ENCODE results near the gene RPL6. TPM values are rescaled to one million over a fixed set of nuclear protein-coding genes. Genes with fewer than 3 reads are reported as not detected.
A peak's percentile ranks its signal among the peaks of the same experiment; 100 is the strongest.

RPL6 gene
- total RNA-seq, 2 donors from 2014 or later, result 1,014 to 1,216 TPM

DNA sequence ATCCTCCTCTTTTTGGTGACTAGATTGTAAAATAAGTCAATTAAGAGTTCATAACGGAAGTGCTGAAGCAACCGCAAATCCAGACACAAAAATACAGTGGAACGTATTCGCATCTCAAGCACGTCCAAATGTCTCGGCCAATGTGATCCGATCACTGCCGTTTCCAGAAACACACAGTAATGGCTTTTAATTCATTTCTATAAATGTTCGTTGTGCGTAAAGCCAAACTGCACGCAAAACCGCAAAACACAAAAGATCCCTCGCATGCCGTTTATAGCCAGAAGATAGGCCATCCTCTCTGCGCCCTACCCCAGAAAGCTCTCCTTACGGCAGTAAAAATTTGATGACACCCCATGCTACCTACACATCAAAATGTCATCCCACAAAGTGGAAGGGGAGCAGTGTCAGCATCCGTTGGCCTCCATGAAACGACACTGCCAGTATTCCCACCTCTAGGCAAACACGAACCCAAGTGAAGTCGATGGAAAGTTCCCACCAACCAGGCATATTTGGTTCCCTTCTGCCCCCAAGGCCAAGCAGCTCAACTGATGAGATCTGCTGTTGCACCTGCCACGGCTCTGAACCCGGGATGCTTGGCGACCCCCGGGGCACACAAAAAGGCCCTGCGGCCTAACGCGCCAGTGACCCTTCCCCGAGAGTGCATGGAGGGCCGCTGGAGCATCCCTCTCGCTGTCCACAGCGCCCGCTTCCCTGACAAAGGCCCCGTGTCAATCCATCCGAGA lies 28.6 kb downstream of the RPL6 start:
- ATAC-seq (no peak), DNase-seq (ENCODE audit: low spot score) (no peak)
- peak overlapping the region; percentile 98 for H3K4me3 Mint-ChIP-seq
- no peaks in the 10 kb centered on the region for H3K36me3 Mint-ChIP-seq
- peak overlapping the region; percentile 87 to 92 for H3K27ac Mint-ChIP-seq
- peaks cover 20 to 22% of the 10 kb centered on the region in 2 donors for H3K4me1 Mint-ChIP-seq (ENCODE audit: low read depth in 2 of 2)
- H3K9me3 Mint-ChIP-seq, result no peaks in the 10 kb centered on the region
- no peaks in the 10 kb centered on the region for H3K27me3 Mint-ChIP-seq

DNA sequence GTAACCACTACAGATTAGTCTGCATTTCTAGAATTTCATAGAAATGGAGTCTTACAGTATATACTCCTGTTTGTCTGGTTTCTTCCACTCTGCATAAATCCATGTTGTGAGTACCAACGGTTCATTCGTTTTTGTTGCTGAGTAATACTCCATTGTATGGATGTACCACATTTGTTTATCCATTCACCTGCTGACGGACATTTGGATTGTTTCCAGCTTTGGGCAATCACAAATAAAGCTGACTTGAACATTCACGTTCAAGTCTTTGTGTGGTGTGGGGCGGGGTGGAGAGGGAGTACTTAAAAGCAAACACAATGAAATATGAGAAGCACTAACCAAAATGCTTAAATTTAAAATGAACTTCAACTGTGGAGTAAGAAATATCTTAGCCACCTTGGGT lies 34.3 kb downstream of the RPL6 start:
- Mint-ChIP-seq H3K9me3 (no peaks in the 10 kb centered on the region), H3K4me1 (ENCODE audit: low read depth in 2 of 2) (peaks cover 10 to 12% of the 10 kb centered on the region in 2 donors), H3K27me3 (no peaks in the 10 kb centered on the region), H3K27ac (no peak overlapping the region), H3K36me3 (no peaks in the 10 kb centered on the region), H3K4me3 (no peak overlapping the region)
- no peak for DNase-seq (ENCODE audit: low spot score)
- no peak for ATAC-seq

DNA sequence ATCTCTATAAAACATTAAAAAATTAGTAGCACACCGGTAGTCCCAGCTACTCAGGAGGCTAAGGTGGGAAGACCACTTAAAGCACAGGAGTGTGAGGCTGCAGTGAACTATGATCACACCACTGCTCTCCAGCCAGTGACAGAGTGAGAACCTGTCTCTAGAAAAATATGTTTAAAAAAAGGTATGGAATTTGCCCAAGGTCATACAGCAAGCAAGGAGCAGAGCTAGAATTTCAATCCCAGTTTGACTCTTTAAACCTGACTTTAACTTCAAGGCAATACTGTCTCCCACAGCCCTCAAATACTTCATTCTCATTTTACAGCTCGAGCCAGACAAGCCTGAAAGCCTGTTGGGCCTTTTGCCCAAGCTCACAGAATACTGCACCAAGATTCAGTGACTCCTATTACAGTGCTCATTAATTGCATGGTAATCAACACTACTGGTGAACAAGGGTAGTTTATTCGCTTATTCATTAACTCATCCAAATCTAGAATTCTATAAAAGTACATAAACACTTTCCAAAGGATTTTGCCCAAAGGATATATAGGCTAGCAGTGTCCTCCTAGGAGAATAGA lies 35.2 kb downstream of the RPL6 start:
- no peaks in the 10 kb centered on the region for H3K27me3 Mint-ChIP-seq
- no peaks in the 10 kb centered on the region for H3K36me3 Mint-ChIP-seq
- peaks cover 13 to 16% of the 10 kb centered on the region in 2 donors for H3K4me1 Mint-ChIP-seq (ENCODE audit: low read depth in 2 of 2)
- H3K9me3 Mint-ChIP-seq, result no peaks in the 10 kb centered on the region
- H3K4me3 Mint-ChIP-seq, result no peak overlapping the region
- no peak for ATAC-seq
- H3K27ac Mint-ChIP-seq, result no peak overlapping the region
- no peak for DNase-seq (ENCODE audit: low spot score)

DNA sequence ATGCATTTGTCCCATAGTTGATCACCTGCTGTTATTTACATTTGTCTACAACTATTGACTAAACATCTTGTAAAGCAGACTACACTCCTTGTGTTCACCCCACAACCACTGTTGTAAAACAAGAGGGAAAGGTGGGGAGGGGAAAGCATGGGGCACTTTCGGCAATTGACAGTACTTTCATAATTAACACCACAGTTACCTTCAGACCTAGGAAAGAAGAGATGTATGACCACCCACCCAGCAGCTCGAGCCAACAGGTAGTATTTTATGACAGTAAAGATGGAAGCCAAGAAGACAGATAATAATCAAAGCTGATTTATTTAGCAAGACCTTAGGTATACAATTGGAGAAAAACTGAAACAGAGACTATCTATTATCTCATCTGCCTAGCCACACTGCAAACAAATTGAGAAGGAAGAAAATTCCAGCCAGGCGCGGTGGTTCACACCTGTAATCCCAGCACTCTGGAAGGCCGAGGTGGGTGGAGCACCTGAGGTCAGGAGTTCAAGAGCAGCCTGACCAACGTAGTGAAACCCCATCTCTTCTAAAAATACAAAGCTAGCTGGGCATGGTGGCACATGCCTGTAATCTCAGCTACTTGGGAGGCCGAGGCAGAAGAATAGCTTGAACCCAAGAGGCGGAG lies 38.4 kb downstream of the RPL6 start:
- Mint-ChIP-seq H3K27ac (no peak overlapping the region), H3K27me3 (no peaks in the 10 kb centered on the region), H3K4me1 (ENCODE audit: low read depth in 2 of 2) (peaks cover 12 to 13% of the 10 kb centered on the region in 2 donors), H3K9me3 (no peaks in the 10 kb centered on the region), H3K36me3 (no peaks in the 10 kb centered on the region), H3K4me3 (no peak overlapping the region)
- DNase-seq (ENCODE audit: low spot score), result no peak
- no peak for ATAC-seq

DNA sequence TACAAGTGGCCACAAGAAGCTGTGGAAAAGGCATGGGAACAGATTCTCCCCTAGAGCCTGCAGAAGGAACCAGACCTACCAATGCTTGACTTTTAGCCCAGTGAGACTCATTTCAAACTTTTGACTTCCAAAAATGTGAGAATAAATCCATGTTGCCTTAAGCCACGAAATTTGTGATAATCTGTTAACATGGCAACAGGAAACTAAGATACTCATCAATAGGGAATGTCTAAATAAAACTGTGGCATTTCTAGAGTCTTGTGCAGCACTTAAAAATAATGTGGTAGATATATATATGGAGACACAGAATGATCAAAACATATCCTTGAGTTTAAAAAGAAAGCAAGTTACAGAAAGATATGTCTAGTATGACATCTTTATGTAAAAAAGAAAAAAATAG lies 39.2 kb downstream of the RPL6 start:
- Mint-ChIP-seq H3K27ac (no peak overlapping the region), H3K27me3 (no peaks in the 10 kb centered on the region), H3K4me1 (ENCODE audit: low read depth in 2 of 2) (peaks cover 12 to 13% of the 10 kb centered on the region in 2 donors), H3K36me3 (no peaks in the 10 kb centered on the region), H3K9me3 (no peaks in the 10 kb centered on the region), H3K4me3 (no peak overlapping the region)
- ATAC-seq (no peak), DNase-seq (ENCODE audit: low spot score) (no peak)

DNA sequence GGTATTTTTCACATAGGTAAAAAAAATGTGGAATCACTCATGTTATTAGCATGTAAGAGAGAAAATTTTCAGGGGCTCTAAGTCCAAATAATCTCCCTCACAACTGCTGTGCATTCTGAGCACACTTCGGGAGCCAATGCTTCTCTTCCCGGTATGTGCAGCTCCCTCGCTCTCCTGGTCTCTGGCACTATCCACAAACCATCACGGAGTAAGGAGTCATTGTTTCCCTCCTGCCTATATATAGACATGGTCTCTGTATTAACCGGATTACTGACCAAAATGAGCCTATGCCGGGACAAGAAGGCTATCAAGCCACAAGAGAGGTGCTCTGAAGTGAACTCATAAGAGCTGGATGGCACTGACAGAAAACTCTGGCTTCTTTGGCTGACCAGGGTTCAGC lies 40.5 kb downstream of the RPL6 start:
- DNase-seq (ENCODE audit: low spot score) (no peak), ATAC-seq (no peak)
- Mint-ChIP-seq H3K4me3 (no peak overlapping the region), H3K27ac (no peak overlapping the region), H3K4me1 (ENCODE audit: low read depth in 2 of 2) (peaks cover 10 to 13% of the 10 kb centered on the region in 2 donors), H3K27me3 (no peaks in the 10 kb centered on the region), H3K9me3 (no peaks in the 10 kb centered on the region), H3K36me3 (no peaks in the 10 kb centered on the region)

DNA sequence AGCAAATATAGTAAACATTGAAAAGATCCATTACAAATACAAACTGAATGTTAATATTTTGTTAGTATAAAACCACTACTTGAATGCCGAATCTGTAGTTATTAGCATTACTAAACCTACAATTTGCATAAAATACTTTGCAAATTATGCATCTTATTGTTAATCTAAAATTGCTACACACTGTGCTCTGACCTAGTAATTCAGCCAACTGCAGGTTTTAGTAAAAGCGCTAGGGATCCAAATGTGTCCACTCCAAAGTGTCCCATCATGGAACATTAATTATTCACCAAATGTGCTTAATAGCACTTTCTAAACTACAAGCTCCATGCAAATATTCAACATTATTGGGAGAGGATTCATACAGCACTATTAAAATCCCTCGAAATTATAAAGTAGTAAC lies 41.4 kb downstream of the RPL6 start:
- H3K27me3 Mint-ChIP-seq, result no peaks in the 10 kb centered on the region
- no peaks in the 10 kb centered on the region for H3K36me3 Mint-ChIP-seq
- no peak overlapping the region for H3K4me3 Mint-ChIP-seq
- no peaks in the 10 kb centered on the region for H3K9me3 Mint-ChIP-seq
- DNase-seq (ENCODE audit: low spot score), result no peak
- H3K4me1 Mint-ChIP-seq (ENCODE audit: low read depth in 2 of 2), result peaks cover 10 to 18% of the 10 kb centered on the region in 2 donors
- no peak overlapping the region for H3K27ac Mint-ChIP-seq
- ATAC-seq, result no peak

DNA sequence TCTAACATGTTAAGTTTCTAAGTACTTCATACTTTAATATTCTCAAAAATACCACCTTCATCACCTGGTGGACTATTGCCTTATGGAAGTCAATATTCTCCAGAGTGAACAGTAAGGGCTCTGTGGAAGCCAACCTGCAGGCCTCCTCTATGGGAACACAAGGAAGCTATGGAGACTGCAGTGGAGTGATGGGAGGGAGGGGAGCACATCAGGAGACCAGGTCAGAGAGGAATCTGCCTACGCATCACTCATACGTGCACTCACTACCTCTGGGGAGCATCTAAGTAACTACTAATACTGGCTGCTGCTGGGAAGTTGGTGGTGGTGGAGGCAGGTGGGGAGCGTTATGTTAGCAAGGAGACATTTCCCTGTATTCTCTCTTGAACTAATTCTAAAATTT lies 47.1 kb downstream of the RPL6 start:
- no peak overlapping the region for H3K27ac Mint-ChIP-seq
- H3K4me3 Mint-ChIP-seq, result no peak overlapping the region
- H3K9me3 Mint-ChIP-seq, result no peaks in the 10 kb centered on the region
- H3K36me3 Mint-ChIP-seq, result no peaks in the 10 kb centered on the region
- ATAC-seq (no peak), DNase-seq (ENCODE audit: low spot score) (no peak)
- peaks cover 2 to 5% of the 10 kb centered on the region in 2 donors for H3K4me1 Mint-ChIP-seq (ENCODE audit: low read depth in 2 of 2)
- no peaks in the 10 kb centered on the region for H3K27me3 Mint-ChIP-seq

DNA sequence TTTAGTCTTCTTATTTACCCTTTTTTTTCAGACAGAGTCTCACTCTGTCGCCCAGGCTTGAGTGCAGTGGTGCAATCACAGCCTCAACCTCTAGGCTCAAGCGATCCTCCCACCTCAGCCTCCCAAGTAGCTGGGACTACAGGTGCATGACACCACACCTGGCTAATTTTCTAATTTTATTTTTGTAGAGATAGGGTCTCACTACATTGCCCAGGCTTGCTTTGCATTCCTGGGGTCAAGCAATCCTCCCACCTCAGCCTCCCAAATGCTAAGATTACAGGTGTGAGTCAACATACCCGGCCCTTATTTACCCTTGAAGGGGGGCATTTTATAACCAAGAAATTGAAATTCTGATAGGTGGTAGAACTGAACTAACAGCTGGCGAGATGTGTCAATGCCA lies 48.1 kb downstream of the RPL6 start:
- H3K4me1 Mint-ChIP-seq (ENCODE audit: low read depth in 2 of 2), result peaks cover 2 to 10% of the 10 kb centered on the region in 2 donors
- no peaks in the 10 kb centered on the region for H3K27me3 Mint-ChIP-seq
- ATAC-seq (no peak), DNase-seq (ENCODE audit: low spot score) (no peak)
- no peak overlapping the region for H3K27ac Mint-ChIP-seq
- no peaks in the 10 kb centered on the region for H3K9me3 Mint-ChIP-seq
- no peak overlapping the region for H3K4me3 Mint-ChIP-seq
- no peaks in the 10 kb centered on the region for H3K36me3 Mint-ChIP-seq

DNA sequence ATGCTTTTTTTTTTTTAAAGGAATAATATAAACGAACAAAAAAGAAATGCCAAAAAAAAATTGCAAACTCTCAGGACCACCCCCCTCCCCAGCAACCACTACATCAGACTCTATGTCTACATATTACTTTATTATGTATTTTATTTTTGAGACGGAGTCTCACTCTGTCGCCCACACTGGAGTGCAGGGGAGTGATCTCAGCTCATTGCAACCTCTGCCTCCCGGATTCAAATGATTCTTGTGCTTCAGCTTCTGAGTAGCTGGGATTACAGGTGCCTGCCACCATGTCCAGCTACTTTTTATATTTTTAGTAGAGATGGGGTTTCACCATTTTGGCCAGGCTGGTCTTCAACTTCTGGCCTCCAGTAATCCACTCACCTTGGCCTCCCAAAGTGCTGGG lies 50.1 kb downstream of the RPL6 start:
- ATAC-seq (no peak), DNase-seq (ENCODE audit: low spot score) (no peak)
- Mint-ChIP-seq H3K36me3 (no peaks in the 10 kb centered on the region), H3K9me3 (no peaks in the 10 kb centered on the region), H3K27me3 (no peaks in the 10 kb centered on the region), H3K27ac (no peak overlapping the region), H3K4me1 (ENCODE audit: low read depth in 2 of 2) (peaks cover 6 to 16% of the 10 kb centered on the region in 2 donors), H3K4me3 (no peak overlapping the region)

DNA sequence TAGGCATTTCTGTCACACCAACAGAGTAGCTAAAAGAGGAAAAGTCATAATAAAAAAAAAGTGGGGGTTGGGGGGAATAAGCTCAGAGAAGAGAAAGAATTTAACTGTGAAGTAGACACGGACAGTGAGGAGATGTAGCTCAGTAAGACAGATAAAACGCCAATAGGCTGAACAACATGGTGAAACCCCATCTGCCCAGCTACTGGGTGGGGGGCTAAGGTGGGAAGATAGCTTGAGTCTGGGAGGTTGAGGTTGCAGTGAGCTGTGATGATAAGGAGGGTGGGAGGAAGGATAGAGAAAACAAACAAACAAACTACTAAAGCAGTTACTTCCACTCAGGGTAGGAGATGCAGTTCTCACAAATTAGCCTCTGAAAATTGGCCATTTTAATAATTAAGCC lies 52.2 kb downstream of the RPL6 start:
- Mint-ChIP-seq H3K4me3 (no peak overlapping the region), H3K27me3 (no peaks in the 10 kb centered on the region), H3K9me3 (no peaks in the 10 kb centered on the region), H3K4me1 (ENCODE audit: low read depth in 2 of 2) (peaks cover 8 to 21% of the 10 kb centered on the region in 2 donors), H3K36me3 (no peaks in the 10 kb centered on the region), H3K27ac (no peak overlapping the region)
- DNase-seq (ENCODE audit: low spot score) (no peak), ATAC-seq (no peak)

Other genes with a start within 250 kb of the RPL6 start
- gene HECTD4, start 27.2 kb downstream of the RPL6 start, total RNA-seq, result 10 to 100 TPM; 51.3 to 76.7 TPM
- 100 to 1,000 TPM; 107 to 135 TPM for gene PTPN11, start 9.3 kb upstream of the RPL6 start, total RNA-seq

All from natural killer cell treated with Interleukin-12 subunit alpha and Interleukin-12 subunit beta and Interleukin-15 and Interleukin-18, amount 100 ng/mL, for 72 hours (primary cell).